Endothelial cell of umbilical vein (primary cell): ENCODE data around the gene CA4. TPM values are rescaled to one million over a fixed set of nuclear protein-coding genes. Genes with fewer than 3 reads are reported as not detected.

ENCODE experiments used
- BruUV-seq: library from RNA; stranded (reverse); fragments of 400-500 nt; replicated peaks from 2 replicates; lab custom pipeline; 2021; lab: Mats Ljungman, UMichigan
- CTCF ChIA-PET: fragments of 300-600, 350-600 bp; sonication (Branson Sonifier 250); formaldehyde crosslinking; loops from one replicate; lab custom pipeline; 2021; ENCODE audit warnings: antibody characterized with exemption, inconsistent platforms; lab: Charles Lee
- POLR2A ChIA-PET: fragments of 300-600, 350-600 bp; sonication (Branson Sonifier 250); formaldehyde crosslinking; loops from one replicate; lab custom pipeline; 2021; ENCODE audit warnings: antibody characterized with exemption, inconsistent platforms; lab: Charles Lee
- DNase-seq: peaks from one replicate; pipeline ENCODE4 v3.0.0-alpha.2; 2011; ENCODE audit warnings: low read depth, low spot score
- FAIRE-seq: peaks from 2 replicates; lab custom pipeline; 2011; peaks lifted over from hg19 to GRCh38; lab: Jason Lieb, UNC
- H2AFZ ChIP-seq: 2 replicates; pipeline ENCODE4 v1.6.0; 2012; ENCODE audit warnings: low read depth, low read length, control low read depth, inconsistent platforms
- H3K27ac ChIP-seq: 2 replicates; pipeline ENCODE4 v1.5.1; 2011; ENCODE audit warnings: low read depth, mild to moderate bottlenecking, control low read depth, low read length, moderate library complexity; ENCODE audit not compliant: insufficient read depth
- H3K27me3 ChIP-seq, 2 experiments: 2 replicates each; pipeline versions ENCODE4 v1.6.0 to v1.6.1; 2011; ENCODE audit warnings: low read length in 2 of 2, mixed read lengths in 1 of 2; ENCODE audit not compliant: control insufficient read depth in 2 of 2, insufficient read depth in 2 of 2
- H3K36me3 ChIP-seq, 2 experiments: 2 replicates in 1 of 2; 3 replicates in 1 of 2; pipeline ENCODE4 v1.5.1; 2011; ENCODE audit warnings: low read length in 2 of 2, mild to moderate bottlenecking in 1 of 2, moderate library complexity in 1 of 2; ENCODE audit not compliant: control insufficient read depth in 2 of 2, insufficient read depth in 2 of 2; ENCODE audit errors: extremely low read depth in 1 of 2
- H3K4me1 ChIP-seq: 3 replicates; pipeline ENCODE4 v1.5.1; 2011; ENCODE audit warnings: mild to moderate bottlenecking, low read length; ENCODE audit not compliant: control insufficient read depth, insufficient read depth; ENCODE audit errors: extremely low read depth
- H3K4me2 ChIP-seq: 2 replicates; pipeline ENCODE4 v1.6.1; 2011; ENCODE audit warnings: low read length, control low read depth, mixed read lengths; ENCODE audit not compliant: insufficient read depth
- H3K4me3 ChIP-seq, 3 experiments: fragments of 200-600 bp in 1 of 3; sonication (generic), shearing (Covaris generic) in 1 of 3; replicated peaks in 1 of 3; 2 replicates each; pipeline ENCODE4 v1.5.1; 2011 to 2016; ENCODE audit warnings: control low read depth in 3 of 3, low read length in 3 of 3, mild to moderate bottlenecking in 2 of 3, inconsistent platforms in 1 of 3, low read depth in 1 of 3, moderate library complexity in 1 of 3; ENCODE audit not compliant: insufficient read depth in 1 of 3
- H3K79me2 ChIP-seq: 2 replicates; pipeline ENCODE4 v1.6.0; 2012; ENCODE audit warnings: low read length, inconsistent platforms; ENCODE audit not compliant: control insufficient read depth, insufficient read depth
- H3K9ac ChIP-seq: replicated peaks from 2 replicates; pipeline ENCODE3; 2011; ENCODE audit warnings: low read length, control low read depth; ENCODE audit not compliant: insufficient read depth; ENCODE audit errors: extremely low read depth
- H3K9me1 ChIP-seq: replicated peaks from 3 replicates; pipeline ENCODE4 v1.6.0; 2011; ENCODE audit warnings: mild to moderate bottlenecking, low read length; ENCODE audit not compliant: control insufficient read depth, insufficient read depth; ENCODE audit errors: extremely low read depth
- H3K9me3 ChIP-seq: replicated peaks from 2 replicates; pipeline ENCODE4 v1.5.1; 2012; ENCODE audit warnings: low read length, inconsistent platforms; ENCODE audit not compliant: control insufficient read depth, insufficient read depth
- H4K20me1 ChIP-seq: replicated peaks from 2 replicates; pipeline ENCODE3; 2011; ENCODE audit warnings: mild to moderate bottlenecking, low read length; ENCODE audit not compliant: control insufficient read depth, insufficient read depth; ENCODE audit errors: extremely low read depth
- CTCF ChIP-seq, 2 donors: IDR thresholded peaks; 1 replicate in 1 of 2; 2 replicates in 1 of 2; pipeline ENCODE4 v1.5.1; 2011; ENCODE audit warnings: low read length in 2 of 2, mild to moderate bottlenecking in 2 of 2, moderate library complexity in 2 of 2, control low read depth in 1 of 2, inconsistent platforms in 1 of 2, low read depth in 1 of 2; ENCODE audit not compliant: insufficient read depth in 1 of 2; ENCODE audit errors: extremely low read depth in 1 of 2
- EZH2 ChIP-seq: IDR thresholded peaks from 2 replicates; pipeline ENCODE4 v1.6.1; 2012; ENCODE audit warnings: borderline replicate concordance, low read depth, mild to moderate bottlenecking, moderate library complexity, low read length, inconsistent platforms; ENCODE audit not compliant: severe bottlenecking
- FOS ChIP-seq: IDR thresholded peaks from 2 replicates; pipeline ENCODE4 v1.6.1; 2011; ENCODE audit warnings: mild to moderate bottlenecking, low read length, moderate library complexity, borderline replicate concordance; ENCODE audit not compliant: insufficient read depth
- GATA2 ChIP-seq: IDR thresholded peaks from 2 replicates; pipeline ENCODE4 v1.7.0; 2011; ENCODE audit warnings: low read depth, mild to moderate bottlenecking, moderate library complexity, mixed read lengths, low read length; ENCODE audit not compliant: insufficient read length, insufficient read depth
- JUN ChIP-seq: IDR thresholded peaks from 2 replicates; pipeline ENCODE4 v1.6.1; 2011; ENCODE audit warnings: borderline replicate concordance, low read depth; ENCODE audit not compliant: insufficient read length, insufficient read depth
- MAX ChIP-seq: IDR thresholded peaks from 2 replicates; pipeline ENCODE4 v1.6.1; 2011; ENCODE audit not compliant: insufficient read depth, insufficient read length
- MYC ChIP-seq: IDR thresholded peaks from one replicate; pipeline ENCODE4 v1.6.1; 2011; ENCODE audit warnings: mild to moderate bottlenecking, low read depth, low read length
- POLR2A ChIP-seq: IDR thresholded peaks from 2 replicates; pipeline ENCODE4 v1.6.1; 2012; ENCODE audit warnings: low read depth, mild to moderate bottlenecking, control low read depth, low read length
- POLR2AphosphoS5 ChIP-seq: IDR thresholded peaks from 2 replicates; pipeline ENCODE4 v1.6.1; 2012; ENCODE audit warnings: low read depth, mild to moderate bottlenecking, control low read depth, low read length, moderate library complexity; ENCODE audit not compliant: insufficient read depth
- dilution Hi-C: fragments of 300-500 bp; cut with MboI; formaldehyde crosslinking; loops from one replicate; pipeline ENCODE4 v1.15.0; 2019; ENCODE audit warnings: low sequenced_read_pairs; ENCODE audit not compliant: extremely low pct_ligation_motif_present
- intact Hi-C: fragments of 100-400 bp; cut with micrococcal nuclease; formaldehyde crosslinking; loops from one replicate; pipeline ENCODE4 v1.10.0; 2022
- polyA plus RNA-seq, 4 experiments: library from polyadenylated mRNA; depleted of rRNA in 3 of 4; stranded (reverse) in 3 of 4; unstranded in 1 of 4; fragments of >200 nt; gene quantifications; 2 replicates each; pipeline versions ENCODE4 v1.2.1 to v1.2.3, GENCODE V29; 2011 to 2012; ENCODE audit warnings: missing spikeins in 1 of 4
- total RNA-seq: library from RNA; stranded (reverse); gene quantifications from 2 replicates; pipeline ENCODE4 v1.2.3, GENCODE V29; 2021

CA4 gene
- total and polyA plus RNA-seq, 2 donors (not counting 3 experiments of a cell fraction or from before 2014, with no cell fraction given) = 0.17 to 0.29 TPM

- Histone ChIP-seq H3K9me3 (no peaks in the 10 kb centered on the region), H3K79me2 (no peaks in the 10 kb centered on the region), H4K20me1 (no peaks in the 10 kb centered on the region), H3K4me2 (no peak overlapping the region), H3K9ac (no peak overlapping the region), H3K4me3 (no peak overlapping the region), H3K9me1 (no peaks in the 10 kb centered on the region), H3K4me1 (no peaks in the 10 kb centered on the region), H3K36me3 (no peaks in the 10 kb centered on the region), H3K27me3 (peaks cover 0 to 3% of the 10 kb centered on the region in 2 experiments), H2AFZ (no peak overlapping the region), H3K27ac (no peak overlapping the region)
- TF ChIP-seq POLR2AphosphoS5 = no peak
- no peak for TF ChIP-seq POLR2A
- TF ChIP-seq EZH2 = no peak
- TF ChIP-seq GATA2 = no peak
- no peak for TF ChIP-seq MAX
- no peak for TF ChIP-seq FOS
- TF ChIP-seq MYC = no peak
- TF ChIP-seq JUN = no peak
- no peak for TF ChIP-seq CTCF (IDR thresholded peaks at IDR 0.05; ENCODE audit: extremely low read depth in 1 of 2, insufficient read depth in 1 of 2, low read depth in 1 of 2, low read length in 2 of 2)
- POLR2A ChIA-PET = no interaction called here
- no TSS peak for BruUV-seq
- dilution Hi-C loops = no loop called here
- FAIRE-seq = no peak
- DNase-seq = no peak
- intact Hi-C loops = loop anchor here (10.0 kb wide), 1 partner anchor 326 kb away; no protein-coding TSS in a partner anchor
- CTCF ChIA-PET = interaction anchor here (0.9 to 1.4 kb wide), 2 partner anchors 18 to 320 kb away, joined by 3 to 4 read pairs; no protein-coding TSS in a partner anchor
Measured at GRCh38 chr17:60108712-60109111, 41.1 kb upstream of the CA4 start.
